ENCODE results near the gene NCF2. TPM values are rescaled to one million over a fixed set of nuclear protein-coding genes. Genes with fewer than 3 reads are reported as not detected.
A peak's percentile ranks its signal among the peaks of the same experiment; 100 is the strongest.

Gene NCF2
- total RNA-seq, 1 experiment from 2014 or later: 31.3 TPM

DNA sequence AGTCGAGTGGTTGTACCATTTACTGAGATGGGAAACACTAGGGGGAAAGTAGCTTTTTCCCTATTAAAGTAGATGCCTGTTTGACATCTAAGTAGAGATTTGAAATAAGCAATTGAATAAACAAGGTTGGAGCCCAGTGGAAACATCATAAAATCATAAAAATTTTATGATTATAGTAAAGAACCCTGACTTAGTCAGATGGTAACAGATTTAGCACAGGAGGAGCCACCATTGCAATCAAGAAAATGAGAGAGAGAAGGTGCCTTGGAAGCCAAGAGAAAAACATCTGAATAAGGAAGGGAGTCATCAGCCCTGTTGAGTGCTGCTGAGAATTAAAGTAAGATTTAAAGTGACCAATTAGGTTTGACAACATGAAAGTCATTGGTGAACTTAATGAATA, 68.2 kb downstream of the NCF2 start:
- no TSS peak for BruUV-seq (replicated peaks)
- peaks cover 7% of the 10 kb centered on the region; the same call in 1 of the 2 replicates for H3K79me2 ChIP-seq (ENCODE audit: low read length)
- H3K9ac ChIP-seq (ENCODE audit: low read length): no peak overlapping the region
- intact Hi-C loops (cut with micrococcal nuclease): no loop called here
- H3K9me2 ChIP-seq (replicated peaks; ENCODE audit: low read length): no peaks in the 10 kb centered on the region
- H3K4me3 ChIP-seq (ENCODE audit: low read length): no peak overlapping the region
- POLR2A ChIA-PET (ENCODE audit: unreplicated experiment): no interaction called here
- H3F3A ChIP-seq (ENCODE audit: low read length, unreplicated experiment): no peaks in the 10 kb centered on the region
- no peaks in the 10 kb centered on the region for H3K4me1 ChIP-seq (ENCODE audit: insufficient read depth, low read length)
- H3K27ac ChIP-seq (ENCODE audit: low read length): no peak overlapping the region
- ATAC-seq: peak; percentile 35; the same call in 1 of the 2 replicates
- peaks cover 28% of the 10 kb centered on the region for H3K36me3 ChIP-seq (ENCODE audit: low read depth, low read length)
- CTCF ChIA-PET: no interaction called here
- TF ChIP-seq EZH2phosphoT487 (IDR thresholded peaks at IDR 0.05; ENCODE audit: borderline replicate concordance, low read length) (no peak), CTCF (conservative IDR thresholded peaks at IDR 0.05; ENCODE audit: low read depth, low read length) (no peak), EZH2 (IDR thresholded peaks at IDR 0.05; ENCODE audit: low read length, unreplicated experiment) (no peak)
- H3K9me3 ChIP-seq (ENCODE audit: low read length): no peaks in the 10 kb centered on the region
- H3K27me3 ChIP-seq (ENCODE audit: low read length): no peaks in the 10 kb centered on the region
- no peaks in the 10 kb centered on the region for H4K20me1 ChIP-seq (ENCODE audit: low read length)
- no peak overlapping the region for H3K4me2 ChIP-seq (ENCODE audit: low read length)
- no peak for DNase-seq
- H2AFZ ChIP-seq (ENCODE audit: low read length): no peak overlapping the region

- CTCF ChIA-PET: no interaction called here
Observed at GRCh38 chr1:183520379-183520778, 69.9 kb downstream of the NCF2 start.

More at GRCh38 chr1:183520379-183520778, 69.9 kb downstream of the NCF2 start:
- no peak for TF ChIP-seq CTCF (conservative IDR thresholded peaks at IDR 0.05; ENCODE audit: low read depth, low read length)
- no peak for TF ChIP-seq EZH2 (IDR thresholded peaks at IDR 0.05; ENCODE audit: low read length, unreplicated experiment)
- no peak for TF ChIP-seq EZH2phosphoT487 (IDR thresholded peaks at IDR 0.05; ENCODE audit: borderline replicate concordance, low read length)
- no TSS peak for BruUV-seq (replicated peaks)
- H3K4me3 ChIP-seq (ENCODE audit: low read length): no peak overlapping the region
- ATAC-seq (no peak), DNase-seq (no peak)
- no peak overlapping the region for H2AFZ ChIP-seq (ENCODE audit: low read length)
- intact Hi-C loops (cut with micrococcal nuclease): no loop called here
- no peaks in the 10 kb centered on the region for H4K20me1 ChIP-seq (ENCODE audit: low read length)
- H3K36me3 ChIP-seq (ENCODE audit: low read depth, low read length): peaks cover 31% of the 10 kb centered on the region
- POLR2A ChIA-PET (ENCODE audit: unreplicated experiment): no interaction called here
- H3K27ac ChIP-seq (ENCODE audit: low read length): no peak overlapping the region
- H3K4me1 ChIP-seq (ENCODE audit: insufficient read depth, low read length): peaks cover 13% of the 10 kb centered on the region
- peaks cover 22% of the 10 kb centered on the region for H3K79me2 ChIP-seq (ENCODE audit: low read length)
- no peaks in the 10 kb centered on the region for H3K27me3 ChIP-seq (ENCODE audit: low read length)
- H3K9me3 ChIP-seq (ENCODE audit: low read length): no peaks in the 10 kb centered on the region
- H3F3A ChIP-seq (ENCODE audit: low read length, unreplicated experiment): no peaks in the 10 kb centered on the region
- no peaks in the 10 kb centered on the region for H3K9me2 ChIP-seq (replicated peaks; ENCODE audit: low read length)
- H3K4me2 ChIP-seq (ENCODE audit: low read length): no peak overlapping the region
- H3K9ac ChIP-seq (ENCODE audit: low read length): no peak overlapping the region

Data from PC-3 (cell line).